NCI-H2227 treated with DMSO at 0.1 percent for 48 hours (cell line): ENCODE data around the gene GPR150.

ENCODE experiments used
- DNase-seq: peaks from one replicate; lab custom pipeline; 2025; lab: John Stamatoyannopoulos, UW

GPR150 gene

GRCh38 chr5:95620030-95620869 is at the start of gene GPR150:
GPR150 (plus strand) TSS chr5:95620087; CDS start chr5:95620276, 189 bp downstream.
- DNase-seq = peak; percentile 26

DNA sequence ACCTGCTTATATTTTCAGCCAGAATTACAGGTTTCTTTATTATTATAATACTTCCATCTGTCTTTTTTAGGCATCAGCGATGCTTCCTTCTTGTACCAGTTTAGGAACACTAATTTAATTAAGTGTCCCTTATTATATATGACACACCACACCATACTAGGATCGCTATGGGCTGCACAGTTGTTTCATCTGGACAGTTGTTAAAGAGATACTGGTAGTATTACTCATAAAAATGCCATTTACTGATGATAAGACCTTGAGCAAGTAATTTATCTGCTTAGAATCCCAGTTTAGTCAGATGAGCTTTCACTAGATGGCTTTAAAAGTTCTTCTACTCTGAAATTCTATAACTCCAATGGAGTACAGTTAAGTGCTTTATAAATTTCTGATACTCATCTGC is 47.9 kb upstream of the GPR150 start:
- DNase-seq = no peak

- no peak for DNase-seq
These were observed 38.3 kb upstream of the GPR150 start for GRCh38 chr5:95581576-95581975.

DNA sequence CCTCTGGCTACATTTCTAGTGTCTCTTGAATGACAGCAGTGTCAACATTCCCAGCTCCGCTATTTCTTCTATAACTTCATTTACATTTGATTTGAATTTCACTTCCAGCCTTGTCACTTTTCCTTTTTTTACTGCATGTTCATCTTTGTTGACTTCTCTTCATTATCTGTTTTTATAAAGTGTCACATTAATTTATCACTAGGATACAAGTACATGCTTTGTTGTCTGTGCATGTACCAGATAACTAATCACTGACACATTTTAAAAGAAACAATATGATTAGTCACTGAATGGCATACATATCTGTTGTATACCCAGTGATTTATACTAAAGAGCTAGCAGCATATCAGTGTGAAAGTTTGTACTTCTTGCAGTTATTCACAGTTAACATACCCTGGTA is 35.9 kb upstream of the GPR150 start:
- DNase-seq = no peak

DNA sequence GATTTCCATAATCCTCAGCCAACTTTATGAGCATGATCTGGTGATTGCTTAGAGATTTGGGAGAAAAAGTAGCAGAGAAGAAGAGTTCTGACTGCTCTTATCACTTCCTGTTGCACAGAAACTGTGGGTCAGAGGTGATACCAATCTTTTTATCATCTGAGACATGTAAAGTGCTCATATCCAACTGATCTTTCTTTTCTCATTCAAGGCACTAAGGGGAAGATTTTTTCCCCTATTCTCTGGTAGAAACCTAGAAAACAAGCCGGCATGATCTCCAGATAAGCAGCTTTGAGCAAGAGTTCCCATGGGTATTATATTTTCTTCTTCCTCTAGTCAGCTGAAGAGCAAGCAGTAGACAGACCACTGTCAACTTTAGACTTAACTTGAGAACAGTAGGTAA is 29.0 kb upstream of the GPR150 start:
- no peak for DNase-seq

DNA sequence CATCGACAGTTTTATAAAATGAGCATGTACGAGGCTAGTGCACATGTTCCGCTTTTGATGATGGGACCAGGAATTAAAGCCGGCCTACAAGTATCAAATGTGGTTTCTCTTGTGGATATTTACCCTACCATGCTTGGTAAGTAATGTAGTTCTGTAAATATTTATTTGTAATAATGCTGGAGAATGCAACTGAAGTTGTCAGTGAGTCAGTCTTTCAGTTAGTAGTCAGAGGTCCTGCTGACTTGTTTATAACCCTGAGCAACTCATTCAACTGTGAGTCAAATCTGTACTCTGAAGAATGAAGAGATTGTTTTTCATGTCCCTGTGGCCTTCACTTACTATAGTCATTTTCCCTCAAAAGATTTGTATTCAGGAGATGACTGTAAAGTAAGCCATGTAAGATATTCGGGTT is 28.4 kb upstream of the GPR150 start:
- DNase-seq = no peak

DNA sequence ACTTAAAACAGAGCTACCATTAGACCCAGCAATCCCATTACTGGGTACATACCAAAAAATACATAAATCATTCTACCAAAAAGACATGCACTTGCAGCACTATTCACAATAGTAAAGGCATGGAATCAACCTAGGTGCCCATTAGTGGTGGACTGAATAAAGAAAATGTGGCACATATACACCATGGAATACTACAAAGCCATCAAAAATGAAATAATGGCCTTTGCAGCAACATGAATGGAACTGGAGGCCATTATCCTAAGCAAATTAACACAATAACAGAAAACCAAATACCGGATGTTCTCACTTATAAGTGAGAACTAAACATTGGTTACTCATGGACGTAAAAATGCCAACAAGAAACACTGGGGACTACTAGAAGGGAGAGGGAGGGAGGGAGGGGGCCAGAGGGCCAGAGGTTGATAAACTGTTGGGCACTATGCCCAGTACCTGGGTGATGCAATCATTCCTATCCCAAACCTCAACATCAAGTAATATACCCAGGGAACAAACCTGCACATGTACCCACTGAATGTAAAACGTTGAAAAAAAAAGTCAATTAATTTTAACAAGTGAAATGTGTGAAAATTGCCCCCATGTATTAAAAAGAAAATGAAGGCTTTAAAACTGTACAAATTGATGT is 24.5 kb upstream of the GPR150 start:
- DNase-seq = no peak

GRCh38 chr5:95599252-95599651 is 20.6 kb upstream of the GPR150 start:
- DNase-seq = no peak

DNA sequence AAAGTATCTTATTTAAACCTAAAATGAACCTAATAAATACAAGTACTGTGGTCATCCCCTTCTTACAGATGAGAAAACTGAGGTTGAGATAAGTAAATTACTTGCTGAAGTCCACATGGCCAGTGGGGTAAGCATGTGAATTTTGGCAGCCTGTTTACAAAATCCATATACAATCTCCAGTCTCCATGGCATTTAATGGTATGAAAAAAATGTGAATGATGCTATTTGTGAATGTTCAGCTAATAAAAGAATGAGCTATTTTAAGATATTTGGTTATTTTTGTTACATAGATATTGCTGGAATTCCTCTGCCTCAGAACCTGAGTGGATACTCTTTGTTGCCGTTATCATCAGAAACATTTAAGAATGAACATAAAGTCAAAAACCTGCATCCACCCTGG is 19.3 kb upstream of the GPR150 start:
- no peak for DNase-seq

DNA sequence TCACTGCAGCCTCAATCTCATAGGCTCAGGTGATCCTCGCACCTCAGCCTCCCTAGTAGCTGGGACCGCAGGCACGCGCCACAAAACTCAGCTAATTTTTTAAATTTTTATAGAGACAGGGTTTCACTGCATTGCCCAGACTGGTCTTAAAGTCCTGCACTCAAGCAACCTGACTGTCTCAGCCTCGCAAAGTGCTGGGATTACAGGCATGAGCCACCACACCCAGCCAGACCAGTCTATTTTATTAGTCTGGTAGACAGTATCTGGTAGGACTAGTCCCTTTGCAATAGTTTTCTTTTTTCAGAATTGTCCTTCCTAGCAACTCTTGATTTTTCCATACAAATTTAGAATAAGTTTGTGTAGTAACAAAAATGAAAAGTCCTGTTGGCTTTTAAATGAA is 14.1 kb upstream of the GPR150 start:
- DNase-seq = no peak

DNA sequence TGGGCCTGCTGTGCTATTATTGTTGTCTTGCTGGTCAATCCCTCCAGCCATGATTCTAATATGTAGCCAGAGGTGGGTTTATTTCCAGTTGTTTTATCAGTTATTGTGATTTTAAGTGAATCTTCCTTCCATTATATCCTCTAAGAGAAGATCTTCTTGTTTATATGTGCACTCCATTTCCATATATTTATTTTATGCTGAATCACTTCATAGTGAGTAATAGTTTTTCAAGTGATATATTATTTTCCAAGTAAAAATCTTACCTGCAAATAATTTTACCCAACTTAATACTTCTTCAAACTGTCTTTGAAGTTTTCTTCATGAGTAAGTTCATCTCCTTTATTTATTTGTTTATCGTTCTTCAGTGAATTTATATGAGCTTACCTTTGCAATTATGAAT is 13.5 kb upstream of the GPR150 start:
- no peak for DNase-seq

DNA sequence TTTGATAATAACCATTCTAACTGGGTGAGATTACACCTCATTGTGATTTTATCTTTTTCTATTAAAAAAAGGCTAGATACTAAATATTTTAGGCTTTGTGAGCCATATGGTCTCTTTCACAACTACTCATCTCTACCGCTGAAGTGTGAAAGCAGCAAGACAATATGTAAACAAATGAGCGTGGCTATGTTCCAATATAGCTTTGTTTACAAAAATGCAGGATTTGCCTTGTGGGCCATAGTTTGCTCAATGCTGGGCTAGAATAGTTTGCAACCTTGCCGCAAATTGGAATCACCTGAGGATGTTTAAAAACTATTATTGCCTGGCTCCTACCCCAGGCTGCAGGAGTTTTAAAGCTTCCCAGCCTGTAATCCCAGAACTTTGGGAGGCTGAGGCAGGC is 10.2 kb upstream of the GPR150 start:
- DNase-seq = no peak

- no peak for DNase-seq
These were observed 9.3 kb upstream of the GPR150 start for GRCh38 chr5:95610546-95610945.

DNA sequence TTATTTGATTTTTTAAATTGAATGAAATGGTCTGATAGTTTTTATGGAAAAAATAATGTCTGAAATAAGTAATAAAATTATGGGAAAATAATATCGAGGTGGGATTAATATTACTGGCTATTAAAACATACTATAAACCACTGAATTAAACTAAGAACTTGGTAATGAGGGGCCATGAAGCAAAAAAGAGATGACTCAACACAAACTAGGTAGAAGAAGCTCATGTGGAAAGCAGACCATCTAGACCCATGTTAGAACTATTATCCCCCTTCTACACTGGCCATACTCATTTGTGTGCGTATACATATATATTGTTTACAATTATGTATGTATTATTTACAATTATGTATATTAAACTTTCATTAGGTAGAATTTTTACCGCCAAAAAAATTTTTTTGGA is 8.5 kb upstream of the GPR150 start:
- DNase-seq = no peak

DNA sequence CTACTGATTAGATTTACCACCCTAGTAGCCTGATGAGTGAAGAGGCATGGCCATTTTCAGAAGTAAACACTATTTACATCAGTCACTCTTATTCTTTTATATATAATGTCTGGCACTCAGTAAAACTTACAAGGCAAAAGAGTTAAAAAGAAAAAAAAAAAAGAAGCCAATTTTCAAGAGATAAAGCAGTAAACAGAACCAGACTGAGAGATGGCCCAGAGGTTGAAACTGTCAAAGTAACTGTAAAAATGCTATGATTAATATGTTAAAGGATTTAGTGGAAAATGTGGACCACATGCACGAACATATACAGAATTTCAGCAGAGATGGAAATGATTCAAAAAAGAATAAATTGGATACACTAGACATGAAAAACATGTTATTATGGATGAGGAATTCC is 6.4 kb upstream of the GPR150 start:
- no peak for DNase-seq

DNA sequence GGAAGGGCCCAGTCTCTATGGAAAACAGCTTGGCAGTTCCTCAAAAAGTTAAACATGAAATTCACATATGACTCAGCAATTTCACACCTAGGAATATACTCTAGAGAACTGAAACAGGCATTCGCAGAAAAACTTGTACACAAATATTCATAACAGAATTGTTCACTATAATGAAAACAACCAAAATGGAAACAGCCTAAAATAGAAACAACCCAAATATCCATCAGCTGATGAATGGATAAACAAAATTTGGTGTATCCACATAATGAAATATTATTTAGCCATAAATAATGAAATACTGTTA is 4.8 kb upstream of the GPR150 start:
- no peak for DNase-seq

GRCh38 chr5:95617057-95617456 is 2.8 kb upstream of the GPR150 start:
- DNase-seq = no peak

- DNase-seq = no peak
These were observed 791 bp upstream of the GPR150 start for GRCh38 chr5:95619096-95619495.

DNA sequence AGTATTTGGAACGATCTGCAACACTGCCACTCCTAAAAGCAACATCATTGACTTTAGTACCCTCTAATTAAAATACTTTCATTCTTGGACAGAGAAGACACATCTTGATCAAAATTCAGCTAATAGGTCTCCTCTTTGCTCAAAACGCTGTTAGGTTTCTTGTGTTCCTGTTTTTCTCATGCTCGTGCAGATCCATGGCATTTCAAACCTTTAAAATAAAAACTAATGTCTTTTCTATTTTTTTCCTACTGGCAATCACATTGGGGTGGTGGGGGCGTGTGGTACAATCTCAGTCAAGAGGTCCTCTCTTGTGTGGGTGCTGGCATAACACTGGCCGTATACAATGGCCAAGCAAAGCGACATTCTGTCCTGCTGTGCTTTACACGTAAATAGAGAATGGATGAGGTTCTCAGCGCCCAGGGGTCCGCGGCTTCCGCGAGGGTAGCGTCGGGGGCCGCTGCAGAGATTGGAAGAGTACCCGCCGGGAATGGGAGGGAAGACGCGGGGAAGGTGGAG is 315 bp upstream of the GPR150 start:
- no peak for DNase-seq

DNA sequence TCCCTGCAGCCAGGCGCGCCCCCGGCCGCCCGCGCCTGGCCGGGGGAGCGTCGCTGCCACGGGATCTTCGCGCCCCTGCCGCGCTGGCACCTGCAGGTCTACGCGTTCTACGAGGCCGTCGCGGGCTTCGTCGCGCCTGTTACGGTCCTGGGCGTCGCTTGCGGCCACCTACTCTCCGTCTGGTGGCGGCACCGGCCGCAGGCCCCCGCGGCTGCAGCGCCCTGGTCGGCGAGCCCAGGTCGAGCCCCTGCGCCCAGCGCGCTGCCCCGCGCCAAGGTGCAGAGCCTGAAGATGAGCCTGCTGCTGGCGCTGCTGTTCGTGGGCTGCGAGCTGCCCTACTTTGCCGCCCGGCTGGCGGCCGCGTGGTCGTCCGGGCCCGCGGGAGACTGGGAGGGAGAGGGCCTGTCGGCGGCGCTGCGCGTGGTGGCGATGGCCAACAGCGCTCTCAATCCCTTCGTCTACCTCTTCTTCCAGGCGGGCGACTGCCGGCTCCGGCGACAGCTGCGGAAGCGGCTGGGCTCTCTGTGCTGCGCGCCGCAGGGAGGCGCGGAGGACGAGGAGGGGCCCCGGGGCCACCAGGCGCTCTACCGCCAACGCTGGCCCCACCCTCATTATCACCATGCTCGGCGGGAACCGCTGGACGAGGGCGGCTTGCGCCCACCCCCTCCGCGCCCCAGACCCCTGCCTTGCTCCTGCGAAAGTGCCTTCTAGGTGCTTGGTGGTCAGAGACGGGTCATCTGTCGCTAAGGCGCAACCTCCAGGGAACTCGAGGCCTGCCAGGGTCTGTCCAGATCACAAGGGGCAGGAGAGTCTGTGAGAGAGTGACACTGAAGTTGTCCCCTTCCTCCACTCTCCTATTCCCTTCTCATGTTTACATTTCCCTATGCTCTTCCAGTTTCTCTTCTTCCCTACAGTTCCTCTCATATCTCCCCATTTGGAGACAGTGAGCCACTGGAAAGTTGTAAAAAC is 1.3 kb downstream of the GPR150 start:
- no peak for DNase-seq

DNA sequence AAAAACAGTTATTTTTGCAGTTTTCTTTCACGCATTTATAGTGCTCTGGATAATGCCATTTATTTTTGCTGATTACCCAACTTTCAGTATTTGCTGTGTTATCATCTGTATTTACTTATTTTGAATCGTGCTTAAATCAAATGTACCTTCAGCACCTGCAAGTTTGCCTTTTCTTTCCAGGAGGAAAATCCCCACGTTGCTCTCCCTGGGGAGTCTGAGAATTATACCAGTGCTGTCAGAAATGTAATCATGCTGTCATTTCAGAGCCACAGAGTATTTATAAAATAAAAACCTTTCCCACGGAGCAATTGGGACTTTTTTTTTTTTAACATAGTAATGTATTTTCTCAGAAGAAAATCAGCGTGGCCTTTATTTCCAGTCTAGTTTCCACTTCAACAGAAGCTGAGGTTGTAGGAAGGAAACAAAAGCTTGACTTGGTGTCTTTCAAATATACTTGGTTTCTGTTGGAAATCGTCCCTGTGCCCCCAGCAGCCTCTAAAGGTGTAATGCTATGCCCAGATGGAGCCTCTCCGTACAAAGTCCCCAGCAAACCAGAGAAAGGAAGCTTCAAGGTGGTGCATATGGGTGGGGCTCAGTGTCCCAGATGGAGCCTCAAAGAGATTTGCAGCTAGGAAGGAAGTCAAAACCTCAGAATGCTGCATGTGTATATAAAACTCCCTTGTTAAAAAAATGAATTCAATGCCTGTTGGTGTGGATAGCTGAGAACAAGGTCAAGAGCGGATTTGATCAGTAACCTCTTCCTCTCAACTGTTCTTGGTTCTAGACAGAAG is 2.1 kb downstream of the GPR150 start:
- no peak for DNase-seq

DNA sequence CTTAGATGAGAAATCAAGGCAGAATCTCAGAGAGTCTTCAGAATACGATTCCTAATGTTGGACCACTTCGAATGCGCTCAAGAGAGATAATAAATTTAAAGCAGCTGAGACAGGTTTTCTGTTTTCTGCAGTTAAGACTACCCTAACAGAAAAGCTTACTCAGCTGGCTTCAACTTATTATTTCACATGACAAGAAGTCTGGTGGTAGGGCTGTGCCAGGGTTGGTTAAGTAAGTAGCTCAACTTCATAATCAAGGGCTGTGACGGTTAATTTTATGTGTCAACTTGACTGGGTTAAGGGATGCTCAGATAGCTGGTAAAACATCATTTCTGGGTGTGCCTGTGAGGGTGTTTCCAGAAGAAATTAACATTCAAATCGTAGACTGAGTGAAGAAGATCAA is 3.8 kb downstream of the GPR150 start:
- no peak for DNase-seq
